GM04504 (cell line): ENCODE results near the gene CDKN2B.

Source experiments
- DNase-seq: peaks from one replicate; pipeline ENCODE4 v3.0.0-alpha.2; 2012; ENCODE audit warnings: low read depth

CDKN2B gene

GRCh38 chr9:21993893-21994555 is 15.1 kb downstream of the CDKN2B start, which contains the start of gene CDKN2A:
CDKN2A (minus strand) TSS chr9:21994392.
- no peak for DNase-seq

DNA sequence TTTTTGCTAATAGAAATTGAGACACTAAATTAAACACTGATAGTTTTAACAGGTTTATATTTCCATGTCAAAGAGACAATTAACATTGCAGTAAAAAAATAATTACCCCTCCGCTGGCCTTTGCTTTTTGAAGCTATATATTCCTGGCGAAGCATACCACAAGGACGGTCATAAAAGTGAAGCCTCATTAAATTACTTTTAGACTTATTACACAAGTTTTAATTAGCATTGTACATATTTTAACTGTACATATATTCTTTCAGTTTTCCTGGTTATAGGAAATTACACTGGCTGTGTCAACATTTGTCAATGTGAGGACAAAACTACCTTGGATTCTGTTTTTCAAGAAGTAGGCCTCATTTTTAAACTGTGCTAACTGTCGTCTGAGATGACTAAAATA is 16.1 kb downstream of the CDKN2B start:
- DNase-seq = no peak

DNA sequence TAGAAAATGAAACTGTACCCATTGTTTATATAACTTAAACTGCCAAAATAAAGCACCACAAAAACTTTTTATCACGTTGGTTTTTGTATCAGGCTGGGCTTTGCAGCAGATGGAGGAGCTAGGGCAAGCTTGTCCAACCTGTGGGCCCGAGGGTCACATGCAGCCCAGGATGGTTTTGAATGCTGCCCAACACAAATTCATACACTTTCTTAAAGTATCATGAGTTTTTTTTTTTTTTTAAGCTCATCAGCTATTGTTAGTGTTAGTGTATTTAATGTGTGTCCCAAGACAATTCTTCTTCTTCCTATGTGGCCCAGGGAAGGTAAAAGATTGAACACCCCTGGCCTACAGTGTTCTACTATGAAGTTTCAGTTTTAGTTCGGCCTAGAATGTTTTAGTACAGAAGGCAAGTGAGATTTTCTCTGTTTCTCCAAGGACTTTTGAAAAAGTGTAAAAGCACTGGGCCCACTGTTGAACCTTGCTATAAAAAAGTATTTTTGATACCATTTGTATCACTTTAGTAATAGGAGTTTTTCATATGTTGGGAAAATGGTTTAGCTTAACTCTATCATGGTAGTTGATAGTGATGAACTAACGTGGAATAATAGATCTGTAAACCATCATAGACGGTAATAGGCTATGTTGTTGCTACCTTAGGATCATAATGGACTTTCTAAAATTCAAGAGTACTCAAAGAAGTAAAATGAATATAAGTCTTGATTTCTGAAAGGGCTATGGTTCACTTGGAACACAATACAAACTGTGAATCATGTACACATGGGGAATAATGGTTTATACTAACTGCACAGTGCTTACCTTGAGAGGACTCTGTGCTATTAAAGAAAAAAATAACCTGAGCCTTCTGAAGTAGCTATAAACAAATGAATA is 17.8 kb downstream of the CDKN2B start:
- DNase-seq = no peak

GRCh38 chr9:21989440-21990189 is 19.5 kb downstream of the CDKN2B start:
- DNase-seq = no peak

DNA sequence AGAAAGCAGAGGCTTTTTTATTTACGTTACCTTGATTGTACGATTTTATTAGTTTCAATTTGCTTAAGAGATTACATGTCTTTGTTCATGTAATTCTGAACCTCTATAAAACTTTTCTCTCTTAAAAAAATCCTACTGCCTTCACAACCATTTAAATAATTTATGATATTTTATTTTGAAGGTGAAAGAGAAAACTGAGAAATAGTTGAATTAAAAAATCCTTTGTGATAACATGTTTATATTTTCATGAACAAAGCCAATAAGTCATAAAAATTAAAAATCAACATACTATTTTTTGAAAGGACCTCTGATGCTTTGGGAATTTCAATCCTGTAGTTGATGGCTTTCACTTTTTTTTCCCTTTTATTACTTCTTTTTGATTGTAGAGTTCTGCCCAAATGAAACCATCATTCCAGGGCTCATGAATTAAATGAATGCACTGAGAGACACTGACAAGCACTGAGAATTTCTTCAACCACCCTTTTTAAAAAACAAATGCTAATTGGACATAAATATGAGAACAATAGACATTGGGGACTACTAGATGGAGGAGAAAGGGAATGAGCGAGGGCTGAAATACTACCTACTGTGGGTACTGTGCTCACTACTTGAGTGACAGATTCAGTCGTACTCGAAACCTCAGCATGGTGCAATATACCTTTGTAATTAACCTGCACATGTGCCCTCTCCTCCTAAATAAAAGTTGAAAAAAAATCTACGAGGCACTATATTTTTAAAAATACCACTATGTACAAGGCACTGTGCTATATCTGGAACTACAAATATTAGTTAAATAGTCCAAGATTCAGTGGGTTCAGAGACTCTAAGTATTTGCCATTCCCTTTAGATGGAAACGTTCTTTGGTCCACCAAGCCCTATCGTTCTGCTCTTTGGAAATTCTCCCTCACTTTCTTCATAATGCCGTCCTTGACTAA is 20.8 kb downstream of the CDKN2B start:
- DNase-seq = no peak

GRCh38 chr9:21985964-21986667 is 23.0 kb downstream of the CDKN2B start:
- DNase-seq = no peak

- DNase-seq = no peak
Observed at GRCh38 chr9:21984101-21984500, 25.0 kb downstream of the CDKN2B start.

DNA sequence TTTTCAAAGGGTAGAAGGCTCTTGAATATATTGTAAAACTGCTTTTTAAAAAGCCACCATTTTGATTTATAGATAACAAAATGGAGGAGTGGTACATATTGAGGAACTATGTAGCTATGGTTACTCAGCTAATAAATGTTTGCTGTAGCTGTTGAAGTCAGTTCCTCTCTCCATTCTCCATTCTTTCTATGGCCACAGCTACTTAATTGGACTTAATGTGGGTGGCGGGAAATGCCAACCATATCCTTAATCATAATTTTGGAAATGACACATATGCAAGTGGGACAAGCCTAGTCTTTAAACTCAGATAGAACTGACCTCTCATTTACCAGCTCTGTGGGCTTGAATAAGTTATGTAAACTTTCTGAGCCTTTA is 25.6 kb downstream of the CDKN2B start:
- no peak for DNase-seq

GRCh38 chr9:21982861-21983560 is 26.1 kb downstream of the CDKN2B start:
- DNase-seq = no peak

GRCh38 chr9:21982391-21982790 is 26.7 kb downstream of the CDKN2B start:
- DNase-seq = no peak

- DNase-seq = no peak
Observed at GRCh38 chr9:21976334-21976875, 32.7 kb downstream of the CDKN2B start.

DNA sequence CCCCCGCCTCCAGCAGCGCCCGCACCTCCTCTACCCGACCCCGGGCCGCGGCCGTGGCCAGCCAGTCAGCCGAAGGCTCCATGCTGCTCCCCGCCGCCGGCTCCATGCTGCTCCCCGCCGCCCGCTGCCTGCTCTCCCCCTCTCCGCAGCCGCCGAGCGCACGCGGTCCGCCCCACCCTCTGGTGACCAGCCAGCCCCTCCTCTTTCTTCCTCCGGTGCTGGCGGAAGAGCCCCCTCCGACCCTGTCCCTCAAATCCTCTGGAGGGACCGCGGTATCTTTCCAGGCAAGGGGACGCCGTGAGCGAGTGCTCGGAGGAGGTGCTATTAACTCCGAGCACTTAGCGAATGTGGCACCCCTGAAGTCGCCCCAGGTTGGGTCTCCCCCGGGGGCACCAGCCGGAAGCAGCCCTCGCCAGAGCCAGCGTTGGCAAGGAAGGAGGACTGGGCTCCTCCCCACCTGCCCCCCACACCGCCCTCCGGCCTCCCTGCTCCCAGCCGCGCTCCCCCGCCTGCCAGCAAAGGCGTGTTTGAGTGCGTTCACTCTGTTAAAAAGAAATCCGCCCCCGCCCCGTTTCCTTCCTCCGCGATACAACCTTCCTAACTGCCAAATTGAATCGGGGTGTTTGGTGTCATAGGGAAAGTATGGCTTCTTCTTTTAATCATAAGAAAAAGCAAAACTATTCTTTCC is 34.2 kb downstream of the CDKN2B start:
- no peak for DNase-seq

GRCh38 chr9:21974343-21974721 is 34.8 kb downstream of the CDKN2B start:
- DNase-seq = no peak

DNA sequence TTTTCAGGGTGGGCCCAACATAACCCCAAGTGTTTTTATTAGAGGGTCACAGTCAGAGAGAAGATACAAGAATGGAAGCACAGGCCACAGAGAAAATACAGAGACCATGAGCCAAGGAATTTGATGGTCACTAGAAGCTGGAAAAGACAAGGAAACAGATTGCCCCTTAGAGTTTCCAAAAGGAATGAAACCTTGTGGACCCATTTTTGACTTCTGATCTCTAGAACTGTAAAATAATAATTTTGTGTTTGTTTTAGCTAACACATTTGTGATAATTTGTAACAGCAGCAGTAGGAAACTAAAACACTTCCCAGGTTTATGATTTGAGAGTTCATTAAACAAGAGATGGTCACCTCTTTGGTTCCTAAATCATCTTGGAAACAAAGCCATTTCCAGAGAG is 36.7 kb downstream of the CDKN2B start:
- DNase-seq = no peak

DNA sequence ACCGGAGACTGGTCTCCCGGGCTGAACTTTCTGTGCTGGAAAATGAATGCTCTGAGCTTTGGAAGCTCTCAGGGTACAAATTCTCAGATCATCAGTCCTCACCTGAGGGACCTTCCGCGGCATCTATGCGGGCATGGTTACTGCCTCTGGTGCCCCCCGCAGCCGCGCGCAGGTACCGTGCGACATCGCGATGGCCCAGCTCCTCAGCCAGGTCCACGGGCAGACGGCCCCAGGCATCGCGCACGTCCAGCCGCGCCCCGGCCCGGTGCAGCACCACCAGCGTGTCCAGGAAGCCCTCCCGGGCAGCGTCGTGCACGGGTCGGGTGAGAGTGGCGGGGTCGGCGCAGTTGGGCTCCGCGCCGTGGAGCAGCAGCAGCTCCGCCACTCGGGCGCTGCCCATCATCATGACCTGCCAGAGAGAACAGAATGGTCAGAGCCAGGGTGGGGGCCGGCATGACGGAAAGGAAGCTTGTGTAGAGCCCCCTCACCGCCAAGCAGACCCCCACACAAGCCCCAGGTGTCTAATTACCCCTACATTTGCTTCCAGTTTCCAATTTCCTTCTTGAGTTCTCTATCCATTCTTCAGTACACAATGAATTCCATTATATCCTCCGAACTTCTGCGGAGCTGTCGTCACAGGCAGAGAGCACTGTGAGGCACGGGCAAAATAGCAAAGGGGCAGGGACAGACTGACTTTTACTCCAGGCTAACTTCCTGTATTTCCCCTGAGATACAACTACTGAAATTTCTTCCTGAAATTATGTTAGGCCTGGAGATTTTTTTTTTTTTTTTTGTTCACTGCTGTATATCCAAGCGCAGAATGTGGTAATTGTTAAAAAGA is 38.1 kb downstream of the CDKN2B start:
- no peak for DNase-seq

- no peak for DNase-seq
Observed at GRCh38 chr9:21969951-21970799, 38.9 kb downstream of the CDKN2B start.
